H7 (cell line): ENCODE results near the gene ATP8B4. TPM values are rescaled to one million over a fixed set of nuclear protein-coding genes. Genes with fewer than 3 reads are reported as not detected.
A peak's percentile ranks its signal among the peaks of the same experiment; 100 is the strongest.

ENCODE experiments used
- DNase-seq: peaks from one replicate; pipeline ENCODE4 v3.0.0; 2012
- H3K27me3 ChIP-seq: 2 replicates; pipeline ENCODE4 v1.6.0; 2011; ENCODE audit warnings: mild to moderate bottlenecking, low read length; ENCODE audit not compliant: control insufficient read depth, insufficient read depth
- H3K36me3 ChIP-seq: replicated peaks from 2 replicates; pipeline ENCODE4 v1.5.1; 2011; ENCODE audit warnings: low read length; ENCODE audit not compliant: control insufficient read depth, insufficient read depth
- H3K4me3 ChIP-seq: 2 replicates; pipeline ENCODE4 v1.5.1; 2011; ENCODE audit warnings: low read depth, mild to moderate bottlenecking, control low read depth, low read length, moderate library complexity; ENCODE audit not compliant: insufficient read depth
- total RNA-seq: library from RNA; depleted of rRNA; stranded (reverse); fragments of >200 nt; shearing (Covaris generic); gene quantifications from 2 replicates; pipeline ENCODE4 v1.2.3, GENCODE V29; 2014

ATP8B4 gene
- total RNA-seq, 1 experiment from 2014 or later = not detected

DNA sequence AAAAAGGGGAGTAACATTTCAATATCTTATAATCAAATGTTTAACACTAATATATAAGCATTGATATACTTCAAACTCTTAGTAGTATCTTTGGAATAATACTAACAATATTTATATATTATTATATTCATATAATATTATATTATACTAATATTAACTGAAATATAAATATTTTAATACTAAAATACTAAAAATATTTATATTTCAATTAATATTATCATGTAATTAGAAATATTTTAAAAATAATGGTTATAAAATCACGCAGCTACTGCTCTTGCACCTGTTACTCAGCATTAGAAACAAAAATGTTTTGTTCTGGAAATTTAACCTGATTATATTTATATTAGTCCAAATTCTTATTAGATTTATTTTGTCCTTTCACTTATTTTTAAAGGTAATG is 12.6 kb upstream of the ATP8B4 start:
- DNase-seq = no peak
- Histone ChIP-seq H3K4me3 (no peak overlapping the region), H3K36me3 (no peaks in the 10 kb centered on the region), H3K27me3 (no peaks in the 10 kb centered on the region)

DNA sequence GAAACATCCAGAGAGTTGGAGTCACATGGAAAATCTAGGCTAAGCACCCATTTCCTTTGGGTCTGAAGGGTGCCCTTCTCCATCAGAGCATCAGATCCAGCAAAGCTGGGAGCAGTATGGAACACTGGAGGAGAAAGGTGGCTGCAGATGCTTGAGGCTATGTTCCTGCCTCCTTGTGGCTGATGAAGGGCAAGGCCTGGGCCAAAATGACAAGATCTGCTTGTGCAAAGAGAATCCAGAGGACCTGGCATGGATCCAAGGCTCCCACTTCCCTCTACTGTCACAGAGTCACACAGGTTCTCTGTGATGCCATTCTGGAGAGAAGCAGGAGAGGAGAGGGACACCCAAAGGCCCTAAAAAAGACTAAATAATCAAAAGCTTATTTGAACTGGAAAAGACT is 9.2 kb upstream of the ATP8B4 start:
- DNase-seq = no peak
- no peaks in the 10 kb centered on the region for H3K36me3 ChIP-seq
- no peak overlapping the region for H3K4me3 ChIP-seq
- no peaks in the 10 kb centered on the region for H3K27me3 ChIP-seq

DNA sequence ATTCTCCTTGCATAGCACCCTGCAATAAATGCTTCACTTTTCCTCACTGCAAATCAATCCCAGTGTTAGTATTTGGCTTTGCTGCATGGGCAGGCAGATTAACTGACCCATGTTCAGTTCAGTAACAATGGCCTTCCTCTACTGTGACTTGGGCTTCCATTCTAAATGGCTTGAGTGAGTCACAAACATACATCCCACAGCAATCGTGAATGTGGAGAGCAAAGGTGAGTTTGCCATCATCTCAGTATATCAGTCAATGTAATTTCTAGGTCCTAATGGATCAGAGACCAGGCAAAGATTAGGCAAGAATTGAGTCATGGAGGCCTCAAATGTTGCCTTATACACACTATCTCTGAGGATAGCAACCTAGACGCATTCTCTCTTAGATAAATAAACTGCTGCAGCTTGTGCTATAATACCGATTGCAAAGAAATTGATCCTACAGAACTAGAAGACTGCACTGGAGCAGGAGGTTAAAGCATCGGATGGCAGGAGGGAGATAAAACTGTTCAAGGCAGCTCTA is 8.3 kb upstream of the ATP8B4 start:
- Histone ChIP-seq H3K4me3 (no peak overlapping the region), H3K27me3 (no peaks in the 10 kb centered on the region), H3K36me3 (no peaks in the 10 kb centered on the region)
- DNase-seq = no peak

DNA sequence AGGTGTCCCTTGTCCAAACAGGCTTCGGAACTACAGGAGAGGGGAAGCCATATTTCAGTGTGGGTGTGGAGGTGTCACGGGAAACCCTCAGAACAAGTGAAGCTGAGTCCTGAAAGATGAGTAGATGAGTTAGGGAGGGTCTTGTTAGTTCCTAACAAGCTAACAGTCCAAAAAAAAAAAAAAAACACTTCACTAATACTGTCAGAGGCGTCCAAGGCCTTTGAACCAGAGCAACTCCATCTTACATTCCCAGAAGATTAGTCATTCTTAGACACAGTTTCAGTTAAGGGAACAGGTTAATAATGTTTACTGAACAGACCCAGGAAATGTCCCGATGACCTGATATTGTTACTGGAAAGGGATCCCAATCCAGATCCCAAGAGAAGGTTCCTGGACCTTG is 7.0 kb upstream of the ATP8B4 start:
- DNase-seq = no peak

DNA sequence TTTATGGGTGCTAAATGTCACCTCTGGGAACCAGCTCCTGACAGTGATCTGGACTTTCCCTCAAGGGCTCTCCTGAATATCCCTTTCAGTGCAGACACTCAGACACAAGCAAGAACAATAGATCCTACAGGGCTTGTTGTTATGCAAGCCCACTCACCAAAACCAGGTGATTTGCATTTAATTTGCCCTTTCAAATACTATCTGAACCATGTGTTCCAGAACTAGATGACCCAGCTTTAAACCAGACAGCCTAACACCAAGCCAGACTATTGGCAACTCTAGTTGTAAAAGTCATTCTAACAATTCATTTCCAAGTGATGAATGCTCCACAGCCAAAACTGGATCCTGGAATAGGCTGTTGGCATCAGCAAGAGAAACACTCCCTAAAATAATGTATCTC is 5.6 kb upstream of the ATP8B4 start:
- Histone ChIP-seq H3K27me3 (no peaks in the 10 kb centered on the region), H3K36me3 (no peaks in the 10 kb centered on the region), H3K4me3 (no peak overlapping the region)
- no peak for DNase-seq

More for the DNA sequence above, 7.0 kb upstream of the ATP8B4 start:
- Histone ChIP-seq H3K27me3 (no peaks in the 10 kb centered on the region), H3K36me3 (no peaks in the 10 kb centered on the region), H3K4me3 (no peak overlapping the region)

DNA sequence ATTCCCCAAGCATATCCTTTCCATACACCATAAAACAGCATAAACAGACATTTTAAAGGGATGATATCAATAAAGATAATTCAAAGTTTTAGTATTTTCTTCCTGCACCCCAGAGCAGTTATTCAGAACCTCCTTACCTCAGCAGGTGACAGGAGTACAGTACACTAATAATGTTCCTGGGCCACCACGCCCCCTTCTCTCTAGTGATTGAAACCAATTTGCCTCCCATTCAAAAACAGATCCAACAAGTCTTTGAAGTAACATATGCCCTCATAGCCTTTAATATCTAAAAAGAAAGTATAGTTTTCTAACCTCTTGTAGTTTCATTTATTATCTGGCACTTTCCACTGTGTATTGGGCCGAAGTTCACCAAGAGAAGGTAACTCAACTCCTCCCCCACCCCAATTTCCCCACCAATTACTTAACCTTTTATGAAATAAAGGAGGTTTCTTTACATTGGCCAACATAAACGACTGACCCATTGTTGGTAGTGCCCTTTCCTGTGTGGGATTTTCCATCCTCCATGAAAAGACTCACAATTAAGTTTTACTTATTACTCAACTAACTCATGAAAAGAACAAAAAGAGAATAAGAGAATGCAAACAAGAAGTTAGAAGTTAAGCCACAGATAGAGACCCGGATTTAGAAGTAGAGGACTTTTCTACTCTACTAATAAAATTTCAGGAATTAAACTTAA is 5.0 kb upstream of the ATP8B4 start:
- no peak overlapping the region for H3K4me3 ChIP-seq
- DNase-seq = no peak
- H3K27me3 ChIP-seq = no peaks in the 10 kb centered on the region
- H3K36me3 ChIP-seq = no peaks in the 10 kb centered on the region

DNA sequence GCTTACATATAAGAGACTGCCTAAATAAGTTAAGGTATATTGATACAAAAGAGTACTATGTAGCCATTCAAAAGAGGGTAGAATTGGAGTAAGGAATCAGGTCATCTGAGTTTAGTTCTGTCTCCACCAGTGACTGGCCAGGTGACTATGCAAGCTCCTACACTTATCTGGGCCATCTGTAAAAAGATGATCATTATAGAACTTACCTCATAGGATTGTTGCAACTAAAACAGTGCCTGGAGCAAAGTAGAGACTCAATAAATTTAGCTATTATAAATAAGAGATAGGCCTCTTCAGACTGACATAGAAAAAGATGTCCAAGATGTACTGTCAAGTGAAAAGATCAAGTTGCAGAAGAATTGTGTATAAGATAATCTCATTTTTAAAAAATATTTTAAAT is 1.7 kb upstream of the ATP8B4 start:
- H3K27me3 ChIP-seq = no peaks in the 10 kb centered on the region
- no peak overlapping the region for H3K4me3 ChIP-seq
- no peaks in the 10 kb centered on the region for H3K36me3 ChIP-seq
- DNase-seq = no peak

DNA sequence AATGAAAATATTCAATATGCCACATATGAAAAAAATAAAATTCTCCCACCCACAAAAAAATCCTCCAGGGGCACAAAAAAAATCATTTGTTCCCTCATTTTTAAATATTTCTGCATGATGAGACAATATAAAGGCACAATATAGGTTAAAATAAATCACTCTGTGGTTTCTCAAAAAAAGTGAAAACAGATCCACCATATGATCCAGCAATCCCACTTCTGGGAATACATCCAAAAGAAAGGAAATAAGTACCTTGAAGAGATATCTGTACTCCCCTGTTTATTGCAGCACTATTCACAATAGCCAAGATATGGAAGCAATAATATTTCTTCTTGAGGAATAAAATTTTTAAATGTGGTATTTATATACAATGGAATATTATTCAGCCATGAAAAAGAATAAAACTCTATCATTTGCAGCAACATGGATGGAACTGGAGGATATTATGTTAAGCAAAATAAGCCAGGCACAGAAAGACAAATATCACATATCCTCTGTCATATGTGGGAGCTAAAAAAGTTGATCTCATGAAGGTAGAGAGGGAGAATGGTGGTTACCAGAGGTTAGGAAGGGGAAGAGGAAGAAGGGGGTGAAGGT is 1.5 kb downstream of the ATP8B4 start:
- H3K4me3 ChIP-seq = no peak overlapping the region
- DNase-seq = no peak
- H3K27me3 ChIP-seq = no peaks in the 10 kb centered on the region
- H3K36me3 ChIP-seq = no peaks in the 10 kb centered on the region

DNA sequence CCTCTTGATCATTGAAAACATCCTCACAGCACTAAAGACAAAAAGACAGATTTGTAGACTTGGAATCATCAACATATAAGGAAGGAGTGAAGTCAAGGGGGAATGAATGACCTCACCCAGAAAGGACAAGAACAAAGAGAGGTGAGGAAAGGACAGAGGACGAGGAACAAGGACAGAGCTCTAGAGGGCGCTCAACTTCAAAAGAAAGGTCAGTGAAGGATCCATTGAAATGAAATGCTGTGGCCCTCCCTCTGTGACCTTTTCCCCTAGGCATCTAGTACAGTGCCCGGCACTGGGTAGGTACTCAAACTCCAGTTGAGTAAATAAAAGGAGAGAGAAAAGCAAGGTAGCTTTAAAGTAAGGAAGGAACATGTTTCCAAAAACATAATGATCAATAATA is 2.6 kb downstream of the ATP8B4 start:
- DNase-seq = peak; percentile 37
- H3K4me3 ChIP-seq = no peak overlapping the region
- H3K27me3 ChIP-seq = no peaks in the 10 kb centered on the region
- no peaks in the 10 kb centered on the region for H3K36me3 ChIP-seq

DNA sequence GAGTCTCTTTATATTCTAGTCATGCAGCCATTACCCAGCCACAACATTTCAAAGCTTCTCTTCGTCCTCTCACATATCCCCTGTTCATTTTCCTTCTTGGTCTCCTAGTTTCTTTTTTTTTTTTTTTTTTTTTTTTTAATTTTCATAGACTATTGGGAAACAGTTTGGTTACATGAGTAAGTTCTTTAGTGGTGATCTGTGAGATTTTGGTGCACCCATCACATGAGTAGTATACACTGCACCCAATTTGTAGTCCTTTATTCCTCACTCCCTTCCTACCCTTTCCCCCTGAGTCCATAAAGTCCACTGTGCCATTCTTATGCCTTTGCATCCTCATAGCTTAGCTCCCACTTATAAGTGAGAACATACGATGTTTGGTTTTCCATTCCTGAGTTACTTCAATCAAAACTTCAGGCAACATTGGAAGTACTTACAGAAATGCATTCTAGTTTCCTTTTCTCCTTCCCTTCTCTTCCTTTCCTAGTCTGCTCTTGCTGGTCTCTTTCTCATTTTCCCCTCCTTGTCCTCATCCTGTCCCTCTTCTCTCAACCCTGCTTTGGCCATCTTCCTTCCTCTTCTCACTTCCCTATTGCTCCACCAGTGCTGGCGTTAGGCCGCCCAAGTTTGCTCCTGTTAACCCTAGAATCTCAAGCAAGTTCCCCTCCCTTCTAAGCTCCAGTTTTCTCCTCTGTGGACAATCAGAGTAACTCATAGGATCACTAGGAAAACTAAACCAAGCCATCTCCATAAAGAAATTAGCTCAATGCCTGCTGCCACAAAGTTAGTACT is 4.8 kb downstream of the ATP8B4 start:
- no peaks in the 10 kb centered on the region for H3K36me3 ChIP-seq
- no peak overlapping the region for H3K4me3 ChIP-seq
- DNase-seq = no peak
- H3K27me3 ChIP-seq = no peaks in the 10 kb centered on the region

DNA sequence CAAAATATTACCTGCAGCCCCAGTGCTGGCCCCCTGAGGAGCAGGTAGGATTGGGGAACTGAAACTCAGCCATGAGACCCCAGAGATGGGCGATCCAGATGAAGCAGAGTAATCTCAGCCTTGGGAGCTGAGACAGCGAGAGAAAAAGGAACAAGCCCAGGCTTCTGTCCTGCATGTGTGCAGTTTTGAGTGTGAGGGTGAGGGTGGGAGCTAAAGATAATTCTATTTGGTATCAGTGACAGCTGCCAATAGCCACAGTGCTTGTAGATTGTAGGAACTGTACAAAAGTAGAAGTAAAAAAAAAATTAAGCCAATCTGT is 5.9 kb downstream of the ATP8B4 start:
- DNase-seq = no peak

DNA sequence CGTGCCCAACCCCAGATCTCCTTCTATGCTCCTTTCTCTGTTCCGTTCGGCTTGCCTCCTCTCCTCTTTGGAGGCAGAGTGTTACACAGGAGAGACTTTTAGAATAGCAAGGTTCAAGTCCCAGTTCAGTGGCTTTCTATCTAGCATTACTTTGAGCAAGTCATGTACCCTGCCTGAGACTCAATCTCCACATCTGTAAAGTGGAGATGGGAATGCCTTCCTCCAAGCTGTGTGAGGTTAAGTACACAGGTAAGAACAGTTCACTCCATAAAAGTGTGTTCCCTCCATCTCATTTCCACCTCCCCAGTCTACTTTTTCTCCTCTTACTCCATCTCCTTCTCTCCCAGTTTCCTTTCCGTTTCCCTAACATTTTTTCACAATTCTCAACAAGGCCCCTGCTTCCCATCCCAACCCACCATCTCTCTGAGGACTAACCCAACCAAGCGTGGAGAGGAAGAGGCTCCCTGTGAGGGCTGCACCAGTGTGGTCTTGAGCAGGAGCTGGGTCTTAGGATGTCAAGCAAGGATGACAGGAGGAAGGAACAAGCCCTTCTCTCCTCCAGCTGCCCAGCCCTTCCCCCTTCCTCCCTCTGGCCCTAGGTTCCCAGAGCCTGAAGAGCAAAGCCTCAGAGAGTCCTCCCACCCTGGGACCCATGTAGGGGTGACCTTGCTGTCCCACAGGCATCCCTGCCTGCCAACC is 6.4 kb downstream of the ATP8B4 start:
- no peaks in the 10 kb centered on the region for H3K27me3 ChIP-seq
- no peaks in the 10 kb centered on the region for H3K36me3 ChIP-seq
- H3K4me3 ChIP-seq = no peak overlapping the region
- no peak for DNase-seq

More for the DNA sequence above, 5.9 kb downstream of the ATP8B4 start:
- Histone ChIP-seq H3K36me3 (no peaks in the 10 kb centered on the region), H3K4me3 (no peak overlapping the region), H3K27me3 (no peaks in the 10 kb centered on the region)

DNA sequence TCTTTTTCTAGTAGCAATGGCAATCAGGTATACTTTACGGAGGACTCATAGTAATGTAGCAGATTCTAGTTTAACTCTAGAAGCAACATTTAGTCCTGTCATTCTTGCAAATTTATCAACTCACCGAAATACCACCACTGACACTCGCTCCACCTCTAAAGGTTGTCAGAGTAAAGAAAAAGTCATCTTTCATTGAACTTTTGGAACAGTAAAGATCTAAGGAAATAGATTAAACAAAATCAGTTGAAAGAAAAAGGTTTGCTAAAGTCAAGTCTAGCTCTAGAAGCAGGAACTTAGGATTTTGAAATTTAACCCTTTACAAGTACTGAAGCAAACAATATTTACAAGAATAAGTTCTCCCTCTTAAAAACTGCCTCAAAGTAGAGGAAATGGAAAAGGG is 8.7 kb downstream of the ATP8B4 start:
- Histone ChIP-seq H3K36me3 (no peaks in the 10 kb centered on the region), H3K4me3 (no peak overlapping the region), H3K27me3 (no peaks in the 10 kb centered on the region)
- DNase-seq = no peak

DNA sequence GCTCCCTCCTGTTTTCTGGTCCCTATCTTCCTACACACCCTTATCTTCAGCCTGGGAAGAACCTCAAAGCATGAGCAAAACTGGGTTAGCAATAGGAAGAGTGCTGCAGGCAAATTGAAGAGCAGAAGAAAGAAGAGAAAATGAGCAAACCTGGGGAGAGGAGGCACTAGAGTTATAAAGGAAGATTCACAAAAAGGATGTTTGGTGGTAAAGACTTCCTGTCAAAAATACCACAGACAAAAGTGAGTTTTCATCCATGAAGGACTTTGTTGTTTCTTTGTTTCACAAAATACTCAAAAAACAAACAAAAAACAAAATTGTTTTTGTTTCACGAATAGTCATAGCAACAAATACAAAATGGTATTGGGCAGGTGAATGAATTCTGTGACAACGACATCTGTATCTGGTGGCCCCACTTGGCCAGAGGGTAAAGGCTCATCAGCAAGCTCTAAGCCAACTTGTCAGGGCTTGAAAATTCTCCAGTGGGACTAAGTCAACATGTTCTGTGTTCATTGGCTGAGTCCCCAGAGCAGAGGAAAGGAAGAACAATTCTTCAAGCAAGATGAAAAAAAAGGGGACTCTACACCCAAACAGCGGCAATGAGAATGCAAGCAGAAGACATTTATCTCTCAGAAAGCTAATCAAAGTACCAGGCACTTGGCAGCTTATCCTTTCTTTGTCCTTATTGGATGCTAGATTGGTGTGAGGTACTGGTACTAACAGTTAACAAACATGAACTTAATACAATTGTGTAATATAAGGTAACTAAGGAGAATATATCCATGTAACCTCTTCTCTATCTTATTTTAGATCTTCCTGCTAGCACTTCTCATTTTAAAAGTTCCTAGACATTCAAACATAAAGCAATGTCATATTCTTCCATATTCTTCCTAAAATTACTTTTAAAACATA is 9.7 kb downstream of the ATP8B4 start:
- Histone ChIP-seq H3K27me3 (no peaks in the 10 kb centered on the region), H3K4me3 (no peak overlapping the region), H3K36me3 (no peaks in the 10 kb centered on the region)
- no peak for DNase-seq
